NCI-H2227 treated with DMSO at 0.1 percent for 48 hours (cell line): Measurements from ENCODE around the gene TBL1Y.
"Not testable (repeated sequence)": the region's sequence is repeated elsewhere in the genome, so short reads cannot be mapped to it uniquely, and the experiment has no call there.

Experiments used
- DNase-seq: peaks from one replicate; lab custom pipeline; 2025; lab: John Stamatoyannopoulos, UW

TBL1Y gene

GRCh38 chrY:6972271-6972887, 61.9 kb downstream of the TBL1Y start:
- no peak for DNase-seq

GRCh38 chrY:6974971-6975370, 64.5 kb downstream of the TBL1Y start:
- no peak for DNase-seq

GRCh38 chrY:6977783-6978182, 67.3 kb downstream of the TBL1Y start:
- DNase-seq: no peak

- DNase-seq: no peak
Observed at GRCh38 chrY:6983221-6983620, 72.7 kb downstream of the TBL1Y start.

GRCh38 chrY:6987811-6988210, 77.3 kb downstream of the TBL1Y start:
- DNase-seq: no peak

- no peak for DNase-seq
Observed at GRCh38 chrY:6989886-6990620, 79.6 kb downstream of the TBL1Y start.

GRCh38 chrY:6992041-6992440, 81.5 kb downstream of the TBL1Y start:
- DNase-seq: no peak

GRCh38 chrY:6995987-6996386, 85.5 kb downstream of the TBL1Y start:
- DNase-seq: no peak

GRCh38 chrY:6997503-6998066, 87.1 kb downstream of the TBL1Y start:
- DNase-seq: no peak

- DNase-seq: no peak
Observed at GRCh38 chrY:6999905-7000304, 89.4 kb downstream of the TBL1Y start.

GRCh38 chrY:7002581-7002980, 92.1 kb downstream of the TBL1Y start:
- no peak for DNase-seq

GRCh38 chrY:7007911-7008310, 97.4 kb downstream of the TBL1Y start:
- DNase-seq: no peak

- DNase-seq: no peak
Observed at GRCh38 chrY:7008578-7009355, 98.3 kb downstream of the TBL1Y start.

GRCh38 chrY:7013051-7013450, 102.6 kb downstream of the TBL1Y start:
- no peak for DNase-seq

GRCh38 chrY:7016521-7016920, 106.0 kb downstream of the TBL1Y start:
- DNase-seq: no peak

GRCh38 chrY:7017244-7018080, 107.0 kb downstream of the TBL1Y start:
- DNase-seq: no peak

- DNase-seq: no peak
Observed at GRCh38 chrY:7039037-7039436, 128.5 kb downstream of the TBL1Y start.

GRCh38 chrY:7040662-7041061, 130.2 kb downstream of the TBL1Y start:
- no peak for DNase-seq

- no peak for DNase-seq
Observed at GRCh38 chrY:7041983-7042382, 131.5 kb downstream of the TBL1Y start.

GRCh38 chrY:7052461-7052860, 142.0 kb downstream of the TBL1Y start:
- not testable (repeated sequence) for DNase-seq

- DNase-seq: no peak
Observed at GRCh38 chrY:7056886-7057285, 146.4 kb downstream of the TBL1Y start.

GRCh38 chrY:7078725-7079124, 168.2 kb downstream of the TBL1Y start:
- DNase-seq: no peak
